Jurkat, Clone E6-1 (cell line): Measurements from ENCODE around the gene PRKAG2.

Experiments used
- DNase-seq: peaks from one replicate; pipeline ENCODE4 v3.0.0-alpha.2; 2011; ENCODE audit warnings: low read depth, low spot score
- H3K4me3 ChIP-seq: 2 replicates; pipeline ENCODE4 v1.5.1; 2011; ENCODE audit warnings: mild to moderate bottlenecking, low read length, control low read depth, moderate library complexity

The PRKAG2 gene

GRCh38 chr7:151745706-151746105 lies 131.2 kb downstream of the PRKAG2 start:
- H3K4me3 ChIP-seq, result no peak overlapping the region
- DNase-seq, result no peak

GRCh38 chr7:151744656-151745638 lies 132.0 kb downstream of the PRKAG2 start:
- no peak overlapping the region for H3K4me3 ChIP-seq
- DNase-seq, result no peak

GRCh38 chr7:151744051-151744580 lies 132.8 kb downstream of the PRKAG2 start:
- no peak for DNase-seq
- no peak overlapping the region for H3K4me3 ChIP-seq

GRCh38 chr7:151743481-151743983 lies 133.4 kb downstream of the PRKAG2 start:
- H3K4me3 ChIP-seq, result no peak overlapping the region
- no peak for DNase-seq

- DNase-seq, result no peak
- no peak overlapping the region for H3K4me3 ChIP-seq
These were observed 134.0 kb downstream of the PRKAG2 start for GRCh38 chr7:151742713-151743480.

GRCh38 chr7:151741585-151741984 lies 135.3 kb downstream of the PRKAG2 start:
- no peak for DNase-seq
- H3K4me3 ChIP-seq, result no peak overlapping the region

- H3K4me3 ChIP-seq, result no peak overlapping the region
- no peak for DNase-seq
These were observed 136.6 kb downstream of the PRKAG2 start for GRCh38 chr7:151740081-151740851.

GRCh38 chr7:151738925-151739324 lies 138.0 kb downstream of the PRKAG2 start:
- no peak overlapping the region for H3K4me3 ChIP-seq
- DNase-seq, result no peak

- DNase-seq, result no peak
- no peak overlapping the region for H3K4me3 ChIP-seq
These were observed 140.5 kb downstream of the PRKAG2 start for GRCh38 chr7:151736403-151736909.

GRCh38 chr7:151735851-151736402 lies 141.0 kb downstream of the PRKAG2 start:
- DNase-seq, result no peak
- H3K4me3 ChIP-seq, result no peak overlapping the region

- DNase-seq, result no peak
- no peak overlapping the region for H3K4me3 ChIP-seq
These were observed 141.6 kb downstream of the PRKAG2 start for GRCh38 chr7:151735186-151735850.

- DNase-seq, result no peak
- H3K4me3 ChIP-seq, result no peak overlapping the region
These were observed 143.9 kb downstream of the PRKAG2 start for GRCh38 chr7:151732834-151733592.

GRCh38 chr7:151732292-151732691 lies 144.6 kb downstream of the PRKAG2 start:
- DNase-seq, result no peak
- H3K4me3 ChIP-seq, result no peak overlapping the region

GRCh38 chr7:151731022-151731441 lies 145.9 kb downstream of the PRKAG2 start:
- DNase-seq, result no peak

GRCh38 chr7:151730591-151730990 lies 146.3 kb downstream of the PRKAG2 start:
- no peak overlapping the region for H3K4me3 ChIP-seq
- DNase-seq, result no peak

More at GRCh38 chr7:151731022-151731441, 145.9 kb downstream of the PRKAG2 start:
- no peak overlapping the region for H3K4me3 ChIP-seq

GRCh38 chr7:151729521-151729921 lies 147.4 kb downstream of the PRKAG2 start:
- no peak for DNase-seq
- no peak overlapping the region for H3K4me3 ChIP-seq

- no peak overlapping the region for H3K4me3 ChIP-seq
- no peak for DNase-seq
These were observed 148.2 kb downstream of the PRKAG2 start for GRCh38 chr7:151728746-151729145.
